NB4 (cell line): Measurements from ENCODE around the gene DLEC1.

Experiments
- MAX ChIP-seq: IDR thresholded peaks from 2 replicates; pipeline ENCODE4 v1.6.1; 2011; ENCODE audit warnings: low read depth, low read length
- POLR2A ChIP-seq: IDR thresholded peaks from 2 replicates; pipeline ENCODE4 v1.6.1; 2011; ENCODE audit warnings: mild to moderate bottlenecking; ENCODE audit not compliant: insufficient read length; ENCODE audit errors: extremely low read depth
- TF ChIP-seq, protein P1 (sequence below): IDR thresholded peaks from one replicate; pipeline ENCODE4 v1.5.1; 2012; ENCODE audit warnings: low read depth, low read length

- TF ChIP-seq, protein P1, sequence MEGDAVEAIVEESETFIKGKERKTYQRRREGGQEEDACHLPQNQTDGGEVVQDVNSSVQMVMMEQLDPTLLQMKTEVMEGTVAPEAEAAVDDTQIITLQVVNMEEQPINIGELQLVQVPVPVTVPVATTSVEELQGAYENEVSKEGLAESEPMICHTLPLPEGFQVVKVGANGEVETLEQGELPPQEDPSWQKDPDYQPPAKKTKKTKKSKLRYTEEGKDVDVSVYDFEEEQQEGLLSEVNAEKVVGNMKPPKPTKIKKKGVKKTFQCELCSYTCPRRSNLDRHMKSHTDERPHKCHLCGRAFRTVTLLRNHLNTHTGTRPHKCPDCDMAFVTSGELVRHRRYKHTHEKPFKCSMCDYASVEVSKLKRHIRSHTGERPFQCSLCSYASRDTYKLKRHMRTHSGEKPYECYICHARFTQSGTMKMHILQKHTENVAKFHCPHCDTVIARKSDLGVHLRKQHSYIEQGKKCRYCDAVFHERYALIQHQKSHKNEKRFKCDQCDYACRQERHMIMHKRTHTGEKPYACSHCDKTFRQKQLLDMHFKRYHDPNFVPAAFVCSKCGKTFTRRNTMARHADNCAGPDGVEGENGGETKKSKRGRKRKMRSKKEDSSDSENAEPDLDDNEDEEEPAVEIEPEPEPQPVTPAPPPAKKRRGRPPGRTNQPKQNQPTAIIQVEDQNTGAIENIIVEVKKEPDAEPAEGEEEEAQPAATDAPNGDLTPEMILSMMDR = no peak
- TF ChIP-seq MAX (no peak), POLR2A (no peak)
Observed at GRCh38 chr3:38006031-38006430, 33.0 kb upstream of the DLEC1 start.
